Lower lobe of right lung (tissue), 2 donors: ENCODE measurements around the gene LRRC25. TPM values are rescaled to one million over a fixed set of nuclear protein-coding genes. Genes with fewer than 3 reads are reported as not detected.

Experiments used
- ATAC-seq, 2 donors: fragments of 200-7000 bp; cut with Tn5 transposase; one replicate each; pipeline ENCODE4 v1.9.1; 2020 to 2022; ENCODE audit warnings: mild to moderate bottlenecking in 2 of 2, moderate library complexity in 2 of 2
- DNase-seq: peaks from one replicate; pipeline ENCODE4 v3.0.0-alpha.2; 2020
- H3K27ac ChIP-seq: fragments of 200-600 bp; one replicate; pipeline ENCODE4 v1.8.0; 2022
- H3K27me3 ChIP-seq: fragments of 200-600 bp; one replicate; pipeline ENCODE4 v1.8.0; 2022; ENCODE audit warnings: low read depth
- H3K36me3 ChIP-seq: fragments of 200-600 bp; one replicate; pipeline ENCODE4 v1.8.0; 2022; ENCODE audit warnings: mild to moderate bottlenecking
- H3K4me1 ChIP-seq: fragments of 200-600 bp; one replicate; pipeline ENCODE4 v1.8.0; 2022
- H3K4me3 ChIP-seq: fragments of 200-600 bp; one replicate; pipeline ENCODE4 v1.8.0; 2022; ENCODE audit warnings: mild to moderate bottlenecking
- H3K9me3 ChIP-seq: fragments of 200-600 bp; one replicate; pipeline ENCODE4 v1.8.0; 2022
- intact Hi-C: fragments of 100-400 bp; cut with DNase I; formaldehyde crosslinking; loops from one replicate; pipeline ENCODE4 v1.11.0; 2022
- total RNA-seq: library from RNA; stranded (reverse); fragmentation: NEBNext Ultra II Directional; extraction: Animal tissue kit (Norgen Biotek cat#: 25700); gene quantifications from one replicate; pipeline ENCODE4 v1.2.1, GENCODE V29; 2021
- TF ChIP-seq, protein P1 (sequence below): fragments of 200-600 bp; IDR thresholded peaks from one replicate; pipeline ENCODE4 v1.8.0; 2022; ENCODE audit warnings: antibody characterized with exemption, mild to moderate bottlenecking
- donor health status: DM: no; HTN: yes; CAD: no; lungs with severe emphysema.

Gene LRRC25
- total RNA-seq, 1 donor from 2014 or later, result 35.4 TPM

DNA sequence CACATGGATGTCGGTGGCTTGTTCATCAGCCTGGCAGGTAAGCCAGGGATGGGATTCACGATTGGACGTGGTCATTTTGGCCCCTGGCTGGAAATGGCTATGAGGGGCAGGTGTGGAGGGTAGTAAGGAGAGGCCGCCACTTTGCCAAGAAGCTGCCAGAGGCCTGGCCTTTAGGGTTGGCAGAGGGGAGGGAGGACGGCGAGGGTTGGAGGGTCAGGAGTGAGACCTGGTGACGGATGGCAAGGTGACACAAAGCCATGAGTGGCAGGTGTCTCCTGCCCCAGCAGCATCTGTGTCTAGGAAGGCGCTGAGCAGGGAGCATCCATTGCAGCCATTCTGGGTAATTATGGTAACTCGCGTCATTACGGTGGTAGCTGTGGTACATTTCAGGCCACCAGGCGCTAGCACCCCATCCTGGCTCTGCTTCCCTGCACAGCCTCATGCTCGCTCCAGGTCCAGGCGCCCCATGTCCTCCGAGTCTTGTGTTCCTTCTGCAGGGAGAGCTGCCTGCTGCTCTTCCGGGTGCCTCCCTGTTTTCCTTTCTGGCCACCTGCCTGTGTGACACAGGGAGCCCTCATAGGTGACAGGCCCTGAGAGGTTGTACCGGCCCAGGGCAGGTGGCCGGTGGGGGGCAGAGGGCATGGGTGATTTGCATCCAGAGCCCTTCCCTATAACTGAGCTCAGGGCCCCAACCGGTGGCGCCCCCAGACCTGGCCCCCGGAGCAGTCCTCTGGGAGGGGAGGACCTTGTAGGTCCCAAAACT is 26.0 kb upstream of the LRRC25 start:
- Histone ChIP-seq H3K4me1 (peaks cover 58% of the 10 kb centered on the region), H3K27me3 (no peaks in the 10 kb centered on the region), H3K9me3 (no peaks in the 10 kb centered on the region), H3K4me3 (no peak overlapping the region), H3K27ac (no peak overlapping the region), H3K36me3 (no peaks in the 10 kb centered on the region)
- ATAC-seq (no peak), DNase-seq (peak; percentile 41)
- TF ChIP-seq, protein P1, sequence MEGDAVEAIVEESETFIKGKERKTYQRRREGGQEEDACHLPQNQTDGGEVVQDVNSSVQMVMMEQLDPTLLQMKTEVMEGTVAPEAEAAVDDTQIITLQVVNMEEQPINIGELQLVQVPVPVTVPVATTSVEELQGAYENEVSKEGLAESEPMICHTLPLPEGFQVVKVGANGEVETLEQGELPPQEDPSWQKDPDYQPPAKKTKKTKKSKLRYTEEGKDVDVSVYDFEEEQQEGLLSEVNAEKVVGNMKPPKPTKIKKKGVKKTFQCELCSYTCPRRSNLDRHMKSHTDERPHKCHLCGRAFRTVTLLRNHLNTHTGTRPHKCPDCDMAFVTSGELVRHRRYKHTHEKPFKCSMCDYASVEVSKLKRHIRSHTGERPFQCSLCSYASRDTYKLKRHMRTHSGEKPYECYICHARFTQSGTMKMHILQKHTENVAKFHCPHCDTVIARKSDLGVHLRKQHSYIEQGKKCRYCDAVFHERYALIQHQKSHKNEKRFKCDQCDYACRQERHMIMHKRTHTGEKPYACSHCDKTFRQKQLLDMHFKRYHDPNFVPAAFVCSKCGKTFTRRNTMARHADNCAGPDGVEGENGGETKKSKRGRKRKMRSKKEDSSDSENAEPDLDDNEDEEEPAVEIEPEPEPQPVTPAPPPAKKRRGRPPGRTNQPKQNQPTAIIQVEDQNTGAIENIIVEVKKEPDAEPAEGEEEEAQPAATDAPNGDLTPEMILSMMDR, result no peak
- intact Hi-C loops, result no loop called here

DNA sequence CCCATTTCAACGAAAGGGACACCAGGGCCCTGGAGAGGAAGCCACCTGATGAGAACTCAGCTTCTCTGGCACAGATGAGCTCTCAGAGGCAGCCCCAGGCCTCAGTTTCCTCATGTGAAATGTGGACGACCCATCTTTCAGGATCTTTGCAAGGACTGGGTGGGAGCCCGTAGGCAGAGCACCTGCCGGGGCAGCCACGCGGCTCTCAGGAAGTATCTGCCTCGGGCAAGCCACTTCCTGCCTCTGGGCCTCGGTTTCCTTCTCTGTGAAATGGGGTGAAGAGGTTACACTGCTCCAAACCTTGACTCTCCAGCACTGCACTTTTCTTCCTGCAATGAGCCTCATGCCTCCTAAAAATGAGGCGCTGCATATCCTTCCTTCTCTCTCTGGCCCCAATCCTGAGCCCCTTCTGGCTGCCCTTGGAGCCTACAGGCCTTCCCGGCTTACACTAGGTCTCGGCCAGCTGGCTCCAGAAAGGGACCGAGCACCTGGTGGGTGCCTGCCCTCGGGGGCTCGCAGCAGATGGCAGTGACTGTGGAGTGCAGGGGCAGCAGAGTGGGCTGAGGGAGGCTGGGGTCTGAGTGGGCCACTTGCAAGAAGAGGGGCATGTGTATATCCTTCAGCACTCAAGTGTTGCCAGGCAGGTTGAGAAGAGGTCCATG is 25.2 kb upstream of the LRRC25 start:
- Histone ChIP-seq H3K9me3 (no peaks in the 10 kb centered on the region), H3K4me1 (peaks cover 66% of the 10 kb centered on the region), H3K27ac (no peak overlapping the region), H3K36me3 (no peaks in the 10 kb centered on the region), H3K4me3 (no peak overlapping the region), H3K27me3 (no peaks in the 10 kb centered on the region)
- TF ChIP-seq, protein P1, result no peak
- intact Hi-C loops, result no loop called here
- no peak for ATAC-seq
- peak; percentile 39 for DNase-seq

DNA sequence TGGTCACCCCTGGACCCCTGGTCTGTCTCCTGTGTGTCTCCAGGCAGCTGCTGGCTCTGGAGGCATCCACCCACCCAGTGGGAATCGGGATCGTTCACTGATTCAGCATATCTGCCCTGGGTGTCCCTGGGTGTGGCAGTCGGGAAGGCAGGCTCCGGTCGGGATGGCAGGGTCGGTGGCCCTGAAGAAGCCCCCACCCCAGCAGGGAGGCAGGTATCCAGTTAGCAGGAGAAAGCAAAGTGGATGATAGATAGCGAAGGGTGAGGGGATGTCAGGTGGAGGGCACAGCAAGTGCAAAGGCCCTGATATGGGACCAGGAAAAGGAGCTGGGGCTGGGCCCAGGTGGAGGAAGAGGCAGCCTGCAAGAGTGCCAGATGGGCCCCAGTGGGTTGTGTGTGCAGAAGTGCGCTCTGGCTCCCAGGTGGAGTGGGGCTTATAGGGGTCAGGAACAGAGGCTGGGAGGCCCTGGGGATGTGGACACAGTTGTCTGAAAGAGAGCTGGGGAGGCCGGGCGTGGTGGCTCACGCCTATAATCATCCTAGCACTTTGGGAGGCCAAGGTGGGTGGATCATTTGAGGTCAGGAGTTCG is 24.0 kb upstream of the LRRC25 start:
- intact Hi-C loops, result no loop called here
- no peak overlapping the region for H3K27ac ChIP-seq

DNA sequence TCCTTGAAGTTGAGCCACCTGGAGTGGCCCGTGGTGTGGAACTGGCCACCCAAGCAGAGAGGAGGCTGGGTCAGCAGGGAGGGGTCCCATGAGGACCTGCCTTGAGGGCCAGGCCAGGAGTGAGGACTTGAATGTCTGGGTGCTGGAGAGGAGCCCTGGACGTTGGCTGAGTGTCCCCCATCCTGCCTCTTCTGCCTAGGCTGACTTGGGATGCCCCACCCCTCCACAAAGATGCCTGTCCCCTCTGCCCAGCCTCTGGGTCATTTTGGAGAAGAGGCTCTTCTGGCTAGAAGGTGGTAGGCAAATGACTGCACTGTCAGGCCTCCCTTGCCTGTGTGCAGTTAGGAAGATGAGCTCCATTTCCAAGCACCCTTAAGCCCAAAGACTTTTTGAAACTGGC is 23.5 kb upstream of the LRRC25 start:
- Histone ChIP-seq H3K4me3 (peak overlapping the region; percentile 80), H3K27ac (no peak overlapping the region), H3K9me3 (no peaks in the 10 kb centered on the region), H3K4me1 (peaks cover 74% of the 10 kb centered on the region), H3K36me3 (no peaks in the 10 kb centered on the region), H3K27me3 (no peaks in the 10 kb centered on the region)
- DNase-seq (peak; percentile 41), ATAC-seq (no peak)
- TF ChIP-seq, protein P1, result no peak
- intact Hi-C loops, result no loop called here

More for the DNA sequence above, 24.0 kb upstream of the LRRC25 start:
- Histone ChIP-seq H3K36me3 (no peaks in the 10 kb centered on the region), H3K27me3 (no peaks in the 10 kb centered on the region), H3K4me1 (peaks cover 74% of the 10 kb centered on the region), H3K9me3 (no peaks in the 10 kb centered on the region), H3K4me3 (no peak overlapping the region)
- TF ChIP-seq, protein P1, result no peak
- ATAC-seq, result no peak
- peak; percentile 43 for DNase-seq

DNA sequence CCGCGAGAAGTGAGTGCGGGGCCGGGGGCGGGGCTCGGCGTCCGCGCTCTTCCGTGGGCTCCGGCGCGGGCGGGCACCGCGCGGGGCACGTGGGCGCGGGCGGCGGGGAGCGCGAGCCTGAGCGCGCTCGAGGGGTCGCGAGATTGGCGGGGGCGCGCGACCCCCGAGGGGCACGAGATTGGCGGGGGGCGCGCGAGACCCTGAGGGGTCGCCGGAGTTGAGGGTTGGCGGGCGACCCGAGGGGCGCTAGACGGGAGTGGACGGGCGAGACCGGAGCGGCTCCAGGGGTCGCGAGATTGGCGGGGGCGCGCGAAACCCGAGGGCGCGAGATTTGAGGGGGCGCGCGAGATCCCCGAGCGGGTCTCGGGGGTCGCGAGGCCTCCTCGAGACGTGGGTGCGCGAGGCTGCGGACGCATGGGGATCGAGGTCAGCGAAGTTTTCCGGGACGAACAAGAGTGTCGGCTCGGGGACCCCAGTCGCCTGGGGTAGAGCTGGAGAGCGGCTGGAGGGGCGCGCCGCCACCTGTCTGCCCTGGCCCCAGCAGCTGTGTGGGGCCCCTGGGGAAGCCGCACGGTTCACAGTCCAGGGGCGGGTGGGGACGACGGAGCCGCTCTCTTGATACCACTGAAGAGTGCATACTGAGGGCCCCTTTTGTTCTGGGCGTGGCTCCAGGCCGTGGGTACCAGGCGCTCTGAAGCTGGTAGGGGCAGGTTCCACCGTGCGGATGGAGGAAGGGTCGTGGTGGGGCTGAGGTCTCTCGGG is 22.5 kb upstream of the LRRC25 start:
- TF ChIP-seq, protein P1, result no peak
- intact Hi-C loops, result no loop called here
- H3K27me3 ChIP-seq, result no peaks in the 10 kb centered on the region
- H3K36me3 ChIP-seq, result no peaks in the 10 kb centered on the region
- DNase-seq, result peak; percentile 66
- ATAC-seq, result no peak
- peak overlapping the region; percentile 97 for H3K27ac ChIP-seq
- peak overlapping the region; percentile 80 for H3K4me3 ChIP-seq
- H3K4me1 ChIP-seq, result peaks cover 74% of the 10 kb centered on the region
- H3K9me3 ChIP-seq, result no peaks in the 10 kb centered on the region
